GM12801 (cell line): ENCODE data around the gene GALNT9.

ENCODE experiments used
- TF ChIP-seq, protein P1 (sequence below): IDR thresholded peaks from one replicate; pipeline ENCODE4 v1.5.1; 2011; ENCODE audit warnings: control low read depth; ENCODE audit not compliant: insufficient read length; ENCODE audit errors: extremely low read depth

The GALNT9 gene

DNA sequence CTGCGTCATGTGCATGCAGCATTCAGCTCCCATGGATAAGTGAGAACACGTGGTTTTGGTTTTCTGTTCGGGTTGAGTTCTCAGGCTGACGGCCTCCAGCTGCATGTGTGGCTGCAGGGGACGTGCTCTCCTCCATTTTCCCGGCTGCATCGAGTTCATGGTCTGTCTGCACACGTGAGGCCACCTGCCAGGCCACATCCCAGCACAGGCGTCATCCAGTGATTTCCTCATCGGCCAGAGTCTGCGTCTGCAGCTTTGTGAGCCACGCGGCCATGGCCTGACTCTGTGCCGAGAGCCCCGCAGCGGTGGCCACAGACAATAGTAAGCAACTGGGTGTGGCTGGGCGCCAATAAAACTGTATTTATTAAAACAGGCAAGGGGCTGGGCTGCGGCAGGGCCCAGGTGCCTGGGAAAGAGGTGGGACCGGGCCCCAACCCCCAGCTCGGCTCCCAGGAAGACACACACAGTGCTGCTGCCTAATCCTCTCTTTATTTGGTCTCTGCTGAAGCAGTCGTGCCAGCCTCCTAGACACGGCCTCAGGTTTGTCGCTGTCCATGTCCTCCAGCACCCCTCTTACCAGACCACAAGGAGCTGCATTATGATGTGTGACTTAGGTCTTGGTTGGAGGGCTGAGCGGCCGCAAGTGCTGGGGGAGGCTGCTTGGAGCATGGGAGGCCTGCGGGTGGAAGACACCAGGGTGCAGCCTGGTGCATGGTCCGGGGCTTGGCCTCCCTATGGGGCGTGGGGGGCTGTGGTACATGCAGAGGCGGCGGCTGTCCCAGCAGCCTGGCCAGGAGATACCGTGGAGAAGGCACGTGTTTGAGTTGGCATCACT lies 133.1 kb downstream of the GALNT9 start:
- TF ChIP-seq, protein P1, sequence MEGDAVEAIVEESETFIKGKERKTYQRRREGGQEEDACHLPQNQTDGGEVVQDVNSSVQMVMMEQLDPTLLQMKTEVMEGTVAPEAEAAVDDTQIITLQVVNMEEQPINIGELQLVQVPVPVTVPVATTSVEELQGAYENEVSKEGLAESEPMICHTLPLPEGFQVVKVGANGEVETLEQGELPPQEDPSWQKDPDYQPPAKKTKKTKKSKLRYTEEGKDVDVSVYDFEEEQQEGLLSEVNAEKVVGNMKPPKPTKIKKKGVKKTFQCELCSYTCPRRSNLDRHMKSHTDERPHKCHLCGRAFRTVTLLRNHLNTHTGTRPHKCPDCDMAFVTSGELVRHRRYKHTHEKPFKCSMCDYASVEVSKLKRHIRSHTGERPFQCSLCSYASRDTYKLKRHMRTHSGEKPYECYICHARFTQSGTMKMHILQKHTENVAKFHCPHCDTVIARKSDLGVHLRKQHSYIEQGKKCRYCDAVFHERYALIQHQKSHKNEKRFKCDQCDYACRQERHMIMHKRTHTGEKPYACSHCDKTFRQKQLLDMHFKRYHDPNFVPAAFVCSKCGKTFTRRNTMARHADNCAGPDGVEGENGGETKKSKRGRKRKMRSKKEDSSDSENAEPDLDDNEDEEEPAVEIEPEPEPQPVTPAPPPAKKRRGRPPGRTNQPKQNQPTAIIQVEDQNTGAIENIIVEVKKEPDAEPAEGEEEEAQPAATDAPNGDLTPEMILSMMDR = no peak

DNA sequence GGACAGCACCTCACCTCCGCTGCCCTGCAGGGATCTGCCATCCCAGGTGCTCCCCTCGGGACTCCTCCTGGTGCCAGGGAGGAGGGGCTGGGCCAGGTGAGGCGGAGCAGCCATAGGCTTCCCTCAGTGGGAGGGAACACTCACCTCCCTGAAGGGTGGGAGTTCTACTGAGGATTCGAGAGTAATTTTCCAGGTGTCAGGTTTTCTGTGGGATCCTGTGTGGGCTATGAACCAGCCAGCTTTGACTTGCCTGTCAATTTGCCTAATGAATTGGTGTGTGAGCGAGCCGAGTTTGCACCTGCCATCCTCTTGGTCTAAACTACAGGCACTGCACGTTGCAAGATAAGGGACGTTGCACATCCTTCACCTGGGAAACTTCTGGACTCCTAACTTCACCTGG lies 134.8 kb downstream of the GALNT9 start:
- TF ChIP-seq, protein P1 = no peak

DNA sequence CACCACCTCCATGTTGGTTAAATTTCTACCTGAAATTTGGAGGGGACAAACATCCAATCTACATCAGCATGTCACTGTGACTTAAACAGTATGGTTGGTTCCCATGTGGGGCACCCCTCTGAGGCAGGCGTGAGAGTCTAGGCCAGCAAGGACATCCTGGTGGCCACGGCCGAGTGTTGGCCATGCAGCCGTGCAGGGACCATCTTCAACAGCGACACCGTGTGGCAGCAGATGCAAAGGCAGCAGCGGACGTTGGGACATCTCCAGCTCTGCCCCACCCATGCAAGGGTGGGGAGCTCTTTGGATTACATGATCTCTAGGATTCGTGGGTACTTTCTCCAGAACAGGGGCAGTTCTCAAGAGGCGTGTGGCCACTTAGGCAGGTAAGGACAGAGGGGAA lies 135.3 kb downstream of the GALNT9 start:
- TF ChIP-seq, protein P1 = no peak

DNA sequence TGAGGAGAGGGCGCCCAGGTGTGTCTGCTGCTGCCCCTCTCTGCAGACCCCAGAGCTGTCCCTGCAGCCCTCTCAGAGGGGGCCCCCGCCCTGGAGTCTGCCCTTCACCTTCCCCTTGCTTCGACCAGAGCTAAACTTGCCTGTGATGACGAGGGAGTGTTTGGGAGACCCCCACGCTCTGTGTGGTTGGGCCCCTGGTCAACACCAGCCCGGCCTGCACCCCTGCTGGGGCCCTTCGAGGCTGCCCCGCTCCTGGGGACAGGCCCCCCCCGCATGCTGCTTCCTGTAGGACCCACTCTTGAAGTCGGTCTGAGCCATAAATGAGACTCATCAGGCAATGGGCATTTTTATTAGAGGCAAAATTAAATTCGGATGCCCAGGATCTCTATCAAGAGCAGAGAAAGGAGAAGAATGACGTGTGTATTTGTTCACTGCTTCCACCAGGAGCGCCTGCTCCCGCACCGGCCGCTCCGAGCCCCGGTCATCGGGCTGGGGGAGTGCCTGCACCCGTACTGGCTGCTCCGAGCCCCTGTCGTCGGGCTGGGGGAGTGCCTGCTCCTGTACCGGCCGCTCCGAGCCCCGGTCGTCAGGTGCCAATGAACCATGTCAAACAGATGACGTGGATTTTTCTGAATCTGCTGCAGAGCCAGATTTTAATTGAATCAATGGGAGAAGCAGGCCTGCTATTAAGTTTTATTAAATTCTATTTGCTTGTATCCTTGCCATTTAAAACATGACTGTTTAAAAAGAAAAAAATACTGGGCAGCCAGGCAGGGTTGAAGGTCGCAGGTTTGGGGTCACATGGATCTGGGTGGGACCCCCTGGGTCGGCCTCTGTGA lies 137.5 kb downstream of the GALNT9 start:
- TF ChIP-seq, protein P1 = no peak

DNA sequence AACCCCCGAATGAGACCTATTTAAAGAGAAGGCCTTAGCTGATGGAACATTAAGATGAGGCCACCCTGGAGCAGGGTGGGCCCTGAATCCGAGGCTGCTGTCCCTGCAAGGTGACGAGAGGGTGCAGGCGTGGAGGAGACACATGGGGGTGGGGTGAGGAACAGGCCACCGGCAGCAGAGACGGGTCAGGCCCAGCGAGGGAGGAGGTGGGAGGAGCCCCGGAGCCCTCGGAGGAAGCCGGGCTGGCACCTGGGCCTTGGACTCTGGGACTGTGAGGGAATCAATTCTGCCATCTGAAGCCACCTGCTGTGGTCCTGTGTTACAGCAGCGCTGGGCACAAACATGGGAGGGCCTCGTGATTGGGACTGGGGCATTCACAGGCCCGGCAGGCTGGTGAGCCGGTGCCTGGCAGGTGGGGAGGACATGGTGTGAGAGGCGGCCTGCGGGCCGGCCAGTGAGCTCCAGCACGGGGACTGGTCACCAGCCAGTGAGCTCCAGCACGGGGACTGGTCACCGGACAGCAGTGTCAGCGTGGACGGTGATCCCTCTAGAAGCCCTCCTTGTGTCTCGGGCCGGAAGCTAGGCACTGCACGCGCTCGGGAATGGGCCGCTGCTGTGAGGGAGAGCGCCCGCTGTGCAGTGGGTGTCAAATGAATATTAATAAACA lies 138.4 kb downstream of the GALNT9 start:
- TF ChIP-seq, protein P1 = no peak

DNA sequence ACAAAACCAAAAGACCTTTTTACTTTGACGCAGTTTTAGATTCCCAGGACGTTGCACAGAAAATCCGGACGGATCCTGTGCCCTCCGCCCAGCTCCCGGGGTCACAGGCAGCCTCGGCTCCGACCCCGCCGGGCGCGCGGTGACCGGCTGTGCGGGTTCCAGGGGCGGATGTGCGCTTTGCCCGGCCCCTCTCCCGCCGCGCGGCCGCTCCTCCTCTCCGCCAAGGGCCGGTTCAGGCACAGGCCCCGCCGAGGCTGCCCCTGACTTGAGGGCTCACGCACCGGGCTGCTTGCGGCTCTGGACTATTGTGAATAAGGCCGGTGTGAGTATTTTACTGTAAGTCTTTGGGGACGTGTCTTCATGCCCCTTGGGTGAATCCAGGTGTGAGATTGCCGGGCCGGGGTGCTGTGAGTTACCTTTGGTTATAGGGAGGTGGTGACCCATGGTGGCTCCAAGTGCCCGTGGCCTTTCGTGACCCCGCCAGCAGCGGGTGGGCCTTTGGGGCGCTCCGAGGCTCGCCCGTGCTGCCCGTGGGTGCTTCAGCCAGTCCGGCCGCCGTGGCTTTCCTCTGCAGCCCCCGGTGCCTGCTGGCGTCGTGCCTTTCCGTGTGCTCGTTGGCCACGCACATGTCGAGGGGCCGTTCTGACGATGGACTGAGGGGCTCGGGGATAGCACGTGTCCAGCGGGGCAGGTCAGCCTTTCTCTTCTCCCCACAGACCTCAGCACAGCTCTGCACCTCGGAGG lies 139.2 kb downstream of the GALNT9 start:
- TF ChIP-seq, protein P1 = no peak
